NT2/D1 (cell line): ENCODE data around the gene CUL7.

ENCODE experiments used
- SUZ12 ChIP-seq: IDR thresholded peaks from 2 replicates; pipeline ENCODE4 v1.6.1; 2011; ENCODE audit not compliant: insufficient read length, insufficient read depth; ENCODE audit errors: extremely low read depth
- YY1 ChIP-seq: IDR thresholded peaks from 2 replicates; pipeline ENCODE4 v1.6.1; 2011; ENCODE audit not compliant: insufficient read length, insufficient read depth
- ZNF274 ChIP-seq: IDR thresholded peaks from 2 replicates; pipeline ENCODE4 v1.6.1; 2011; ENCODE audit warnings: mild to moderate bottlenecking, low read depth, low read length

- TF ChIP-seq SUZ12 (no peak), ZNF274 (no peak), YY1 (no peak)
Measured at GRCh38 chr6:43045371-43045930, 8.2 kb downstream of the CUL7 start.
